ENCODE data around the gene MAN1C1.

DNA sequence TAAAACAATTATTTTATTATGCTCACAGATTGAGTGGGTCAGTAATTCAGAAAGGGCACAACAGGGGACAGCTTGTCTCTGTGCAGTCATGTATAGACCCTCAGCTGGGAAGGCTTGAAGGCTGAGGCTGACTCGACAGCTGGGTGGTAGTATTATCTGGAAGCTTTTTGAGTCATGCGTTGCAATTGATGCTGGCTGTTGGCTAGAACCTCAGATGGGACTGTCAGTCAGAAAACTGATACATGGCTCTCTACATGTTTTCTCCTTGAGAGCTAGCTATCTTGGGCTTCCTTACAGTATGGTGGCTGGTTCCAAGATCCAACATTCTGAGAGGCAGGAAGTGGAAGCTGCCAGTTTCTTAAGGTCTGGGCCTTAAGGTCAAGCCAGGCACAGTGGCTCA, 121.9 kb downstream of the MAN1C1 start:
- TF ChIP-seq, protein P1, sequence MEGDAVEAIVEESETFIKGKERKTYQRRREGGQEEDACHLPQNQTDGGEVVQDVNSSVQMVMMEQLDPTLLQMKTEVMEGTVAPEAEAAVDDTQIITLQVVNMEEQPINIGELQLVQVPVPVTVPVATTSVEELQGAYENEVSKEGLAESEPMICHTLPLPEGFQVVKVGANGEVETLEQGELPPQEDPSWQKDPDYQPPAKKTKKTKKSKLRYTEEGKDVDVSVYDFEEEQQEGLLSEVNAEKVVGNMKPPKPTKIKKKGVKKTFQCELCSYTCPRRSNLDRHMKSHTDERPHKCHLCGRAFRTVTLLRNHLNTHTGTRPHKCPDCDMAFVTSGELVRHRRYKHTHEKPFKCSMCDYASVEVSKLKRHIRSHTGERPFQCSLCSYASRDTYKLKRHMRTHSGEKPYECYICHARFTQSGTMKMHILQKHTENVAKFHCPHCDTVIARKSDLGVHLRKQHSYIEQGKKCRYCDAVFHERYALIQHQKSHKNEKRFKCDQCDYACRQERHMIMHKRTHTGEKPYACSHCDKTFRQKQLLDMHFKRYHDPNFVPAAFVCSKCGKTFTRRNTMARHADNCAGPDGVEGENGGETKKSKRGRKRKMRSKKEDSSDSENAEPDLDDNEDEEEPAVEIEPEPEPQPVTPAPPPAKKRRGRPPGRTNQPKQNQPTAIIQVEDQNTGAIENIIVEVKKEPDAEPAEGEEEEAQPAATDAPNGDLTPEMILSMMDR (IDR thresholded peaks at IDR 0.05), result no peak
- TF ChIP-seq POLR2A (IDR thresholded peaks at IDR 0.05), result no peak
